Common myeloid progenitor, CD34-positive (primary cell): Measurements from ENCODE around the gene CHDH.

Experiments
- CTCF ChIA-PET: fragments of 350-600 bp; sonication (Branson Sonifier 250); formaldehyde crosslinking; loops from one replicate; lab custom pipeline; 2021; ENCODE audit warnings: antibody characterized with exemption; lab: Charles Lee
- POLR2A ChIA-PET: fragments of 350-600 bp; sonication (Branson Sonifier 250); formaldehyde crosslinking; loops from one replicate; lab custom pipeline; 2021; ENCODE audit warnings: antibody characterized with exemption; lab: Charles Lee
- DNase-seq, 3 donors: peaks; one replicate each; pipeline versions ENCODE4 v3.0.0 to v3.0.0-alpha.2; 2013
- H3K27ac ChIP-seq, 2 experiments: 1 replicate in 1 of 2; 2 replicates in 1 of 2; pipeline ENCODE4 v1.7.0; 2013; ENCODE audit warnings: inconsistent platforms in 2 of 2, low read length in 2 of 2, mild to moderate bottlenecking in 2 of 2, low read depth in 1 of 2, moderate library complexity in 1 of 2; ENCODE audit not compliant: severe bottlenecking in 2 of 2, insufficient read depth in 1 of 2, poor library complexity in 1 of 2
- H3K27me3 ChIP-seq, 5 experiments: replicated peaks in 2 of 5; 1 replicate in 3 of 5; 2 replicates in 2 of 5; pipeline versions ENCODE4 v1.6.1 to v1.7.0; 2013; ENCODE audit warnings: low read length in 4 of 5, mild to moderate bottlenecking in 2 of 5, moderate library complexity in 2 of 5, inconsistent platforms in 1 of 5; ENCODE audit not compliant: insufficient read depth in 5 of 5, control insufficient read depth in 4 of 5
- H3K36me3 ChIP-seq, 4 experiments: 1 replicate in 2 of 4; 2 replicates in 2 of 4; pipeline versions ENCODE4 v1.6.1 to v1.7.0; 2013; ENCODE audit warnings: low read length in 3 of 4, control low read depth in 1 of 4, mild to moderate bottlenecking in 1 of 4; ENCODE audit not compliant: control insufficient read depth in 4 of 4, insufficient read depth in 4 of 4
- H3K4me1 ChIP-seq, 4 experiments: 1 replicate in 3 of 4; 2 replicates in 1 of 4; pipeline versions ENCODE4 v1.6.1 to v1.7.1; 2013; ENCODE audit warnings: low read length in 3 of 4, mild to moderate bottlenecking in 3 of 4, control low read depth in 1 of 4, inconsistent platforms in 1 of 4, moderate library complexity in 1 of 4; ENCODE audit not compliant: control insufficient read depth in 4 of 4, insufficient read depth in 4 of 4; ENCODE audit errors: control extremely low read depth in 1 of 4
- H3K4me3 ChIP-seq, 7 experiments: 1 replicate in 4 of 7; 2 replicates in 3 of 7; pipeline versions ENCODE4 v1.5.1 to v1.7.0; 2013; ENCODE audit warnings: mild to moderate bottlenecking in 7 of 7, low read length in 6 of 7, moderate library complexity in 6 of 7, inconsistent platforms in 2 of 7, low read depth in 2 of 7, control low read depth in 1 of 7; ENCODE audit not compliant: insufficient read depth in 4 of 7, control insufficient read depth in 1 of 7; ENCODE audit errors: extremely low read depth in 1 of 7
- H3K9me3 ChIP-seq, 5 experiments: 1 replicate in 4 of 5; 2 replicates in 1 of 5; pipeline versions ENCODE4 v1.6.1 to v1.7.1; 2013; ENCODE audit warnings: low read length in 4 of 5, mild to moderate bottlenecking in 2 of 5, inconsistent platforms in 1 of 5, low read depth in 1 of 5, moderate library complexity in 1 of 5; ENCODE audit not compliant: control insufficient read depth in 4 of 5, insufficient read depth in 2 of 5; ENCODE audit errors: control extremely low read depth in 1 of 5
- WGBS: methylation state at CpG from one replicate; pipeline ENCODE4 v1.1.5; 2013; ENCODE audit not compliant: insufficient coverage; 5-methylcytosine and 5-hydroxymethylcytosine counted together

Gene CHDH

DNA sequence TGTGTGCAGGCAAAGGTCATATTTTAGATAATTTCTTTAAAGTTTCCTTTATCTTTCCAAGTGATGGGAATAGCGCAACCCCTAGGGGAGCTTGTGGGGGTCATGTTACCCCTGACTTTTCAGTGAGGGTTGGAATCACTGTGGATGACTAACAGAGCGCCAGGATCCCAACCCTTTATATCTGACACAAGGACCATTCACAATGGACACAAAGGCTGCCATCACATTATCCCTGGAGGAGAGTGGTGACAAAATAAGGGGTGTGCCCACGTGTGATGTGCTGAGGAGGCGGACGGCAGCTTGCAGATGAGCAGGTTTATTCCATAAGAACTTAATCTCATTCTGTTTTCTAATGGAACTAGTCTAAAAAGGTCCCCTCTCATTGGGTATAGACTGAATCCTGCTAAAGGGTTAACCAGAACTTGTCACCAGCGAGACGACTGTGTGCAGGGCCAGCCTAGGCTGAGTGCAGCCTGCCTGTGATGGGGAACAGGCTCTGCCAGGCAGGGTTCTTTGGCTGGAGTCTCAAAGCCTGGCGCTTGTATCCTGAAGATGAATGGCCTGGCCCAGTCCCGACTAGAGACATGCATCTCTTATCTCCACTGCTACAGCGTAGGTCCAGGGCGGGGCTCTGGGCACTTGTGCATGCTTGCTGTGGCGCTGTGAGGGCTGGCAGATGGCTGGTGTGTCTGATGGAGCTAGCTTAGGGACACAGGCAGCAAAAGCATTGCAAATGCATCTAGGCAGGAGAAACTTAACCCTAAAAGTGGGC lies 50.2 kb downstream of the CHDH start:
- CTCF ChIA-PET, result no interaction called here
- POLR2A ChIA-PET, result no interaction called here

DNA sequence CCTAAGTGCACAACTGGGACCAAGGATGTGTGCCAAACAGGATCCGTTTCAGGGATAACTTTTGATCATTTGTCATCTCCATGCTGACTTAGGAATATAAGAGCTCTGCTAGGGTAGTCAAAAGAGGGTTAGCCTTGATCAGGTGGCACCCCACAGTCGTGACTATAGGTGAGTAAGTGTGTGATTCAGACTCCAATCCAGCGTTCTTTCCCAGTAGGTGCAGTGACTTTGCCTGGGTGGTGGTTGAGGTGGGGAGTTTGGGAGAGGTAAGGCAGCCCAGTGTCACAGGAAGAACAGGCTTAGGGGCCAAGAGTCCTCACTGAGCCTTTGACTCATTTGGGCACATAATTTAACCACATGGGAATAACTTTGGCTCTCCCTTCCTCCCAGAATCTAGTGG lies 51.0 kb downstream of the CHDH start:
- Histone ChIP-seq H3K36me3 (no peaks in the 10 kb centered on the region), H3K27me3 (peaks cover 0 to 18% (median 7%) of the 10 kb centered on the region in 5 experiments), H3K4me3 (no peak overlapping the region), H3K4me1 (no peaks in the 10 kb centered on the region), H3K9me3 (no peaks in the 10 kb centered on the region), H3K27ac (no peak overlapping the region)
- ChIA-PET POLR2A (no interaction called here), CTCF (no interaction called here)
- 100% methylated on average over 2 of the region's 3 CpGs for WGBS
- DNase-seq, result no peak

More for the DNA sequence above, 50.2 kb downstream of the CHDH start:
- no peaks in the 10 kb centered on the region for H3K4me1 ChIP-seq
- H3K27ac ChIP-seq, result no peak overlapping the region
- H3K36me3 ChIP-seq, result no peaks in the 10 kb centered on the region
- 51% methylated on average over 4 of the region's 12 CpGs for WGBS
- no peak overlapping the region for H3K4me3 ChIP-seq
- peaks cover 0 to 18% (median 7%) of the 10 kb centered on the region in 5 experiments for H3K27me3 ChIP-seq
- peak in 2 of 3 donors; percentile 14 to 26 for DNase-seq
- no peaks in the 10 kb centered on the region for H3K9me3 ChIP-seq

DNA sequence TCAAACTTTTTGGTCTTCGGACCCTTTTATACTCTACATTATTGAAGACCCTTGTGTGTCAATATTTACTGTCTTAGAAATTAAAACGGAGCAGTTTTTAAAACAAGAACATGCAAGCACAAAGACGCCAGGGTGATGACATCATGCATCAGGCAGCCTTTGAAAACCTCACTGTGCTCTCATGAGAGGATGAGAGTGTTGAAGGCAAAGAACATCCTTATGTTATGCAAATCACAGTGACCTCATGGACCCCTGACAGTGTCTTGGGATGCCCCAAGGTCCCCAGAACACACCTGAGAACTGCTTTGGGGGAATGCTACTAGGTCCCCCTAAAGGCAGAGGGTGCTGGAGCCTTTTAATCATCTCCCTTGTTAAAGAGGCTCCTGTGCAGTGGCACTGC lies 51.6 kb downstream of the CHDH start:
- ChIA-PET POLR2A (no interaction called here), CTCF (no interaction called here)
- no peak for DNase-seq
- 92% methylated on average over 2 of the region's 3 CpGs for WGBS
- Histone ChIP-seq H3K4me3 (no peak overlapping the region), H3K9me3 (no peaks in the 10 kb centered on the region), H3K27me3 (peaks cover 0 to 18% (median 7%) of the 10 kb centered on the region in 5 experiments), H3K36me3 (no peaks in the 10 kb centered on the region), H3K4me1 (no peaks in the 10 kb centered on the region), H3K27ac (no peak overlapping the region)

DNA sequence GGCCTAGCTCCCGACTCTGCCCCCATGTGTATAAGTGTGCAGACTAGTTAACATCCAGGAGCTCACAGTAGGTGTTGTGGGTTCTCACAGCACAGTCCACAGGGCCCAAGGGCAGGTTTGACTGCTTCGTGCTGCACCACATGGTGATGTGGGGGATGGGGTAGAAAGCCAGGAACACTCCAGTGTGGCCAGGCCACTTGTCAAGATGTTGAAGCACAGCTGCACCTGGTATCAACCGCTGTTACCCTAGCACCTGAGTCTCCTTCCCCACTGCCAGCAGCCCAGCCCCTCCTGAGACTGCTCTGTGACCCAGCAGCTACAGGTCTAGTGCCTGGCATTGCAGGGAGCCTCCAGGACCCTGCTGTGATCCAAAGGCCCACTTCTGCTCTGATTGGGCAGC lies 53.4 kb downstream of the CHDH start:
- Histone ChIP-seq H3K9me3 (no peaks in the 10 kb centered on the region), H3K27ac (no peak overlapping the region), H3K4me1 (no peaks in the 10 kb centered on the region), H3K36me3 (no peaks in the 10 kb centered on the region), H3K27me3 (peaks cover 0 to 21% (median 12%) of the 10 kb centered on the region in 5 experiments), H3K4me3 (no peak overlapping the region)
- no peak for DNase-seq
- 100% methylated on average over 3 of the region's 3 CpGs for WGBS
- CTCF ChIA-PET, result no interaction called here
- POLR2A ChIA-PET, result no interaction called here

- Histone ChIP-seq H3K4me3 (no peak overlapping the region), H3K36me3 (no peaks in the 10 kb centered on the region), H3K4me1 (no peaks in the 10 kb centered on the region), H3K9me3 (no peaks in the 10 kb centered on the region), H3K27ac (no peak overlapping the region), H3K27me3 (peaks cover 0 to 24% (median 12%) of the 10 kb centered on the region in 5 experiments)
- CTCF ChIA-PET, result no interaction called here
- 93% methylated on average over 6 of the region's 7 CpGs for WGBS
- DNase-seq, result no peak
- POLR2A ChIA-PET, result no interaction called here
Observed at GRCh38 chr3:53791317-53791716, 54.9 kb downstream of the CHDH start.

- no peak for DNase-seq
- no peaks in the 10 kb centered on the region for H3K9me3 ChIP-seq
- WGBS, result 100% methylated on average over 3 of the region's 5 CpGs
- H3K27ac ChIP-seq, result no peak overlapping the region
- CTCF ChIA-PET, result no interaction called here
- no peak overlapping the region for H3K4me3 ChIP-seq
- no peaks in the 10 kb centered on the region for H3K36me3 ChIP-seq
- POLR2A ChIA-PET, result no interaction called here
- peaks cover 0 to 19% (median 8%) of the 10 kb centered on the region in 5 experiments for H3K27me3 ChIP-seq
- H3K4me1 ChIP-seq, result no peaks in the 10 kb centered on the region
Observed at GRCh38 chr3:53790470-53790869, 55.7 kb downstream of the CHDH start.

- WGBS, result 94% methylated on average over 14 of the region's 16 CpGs
- no peak for DNase-seq
- ChIA-PET POLR2A (no interaction called here), CTCF (no interaction called here)
- Histone ChIP-seq H3K4me1 (no peaks in the 10 kb centered on the region), H3K9me3 (no peaks in the 10 kb centered on the region), H3K27me3 (peaks cover 0 to 10% (median 8%) of the 10 kb centered on the region in 5 experiments), H3K27ac (no peak overlapping the region), H3K4me3 (no peak overlapping the region), H3K36me3 (no peaks in the 10 kb centered on the region)
Observed at GRCh38 chr3:53789459-53789858, 56.8 kb downstream of the CHDH start.
